GM13977 (cell line): Measurements from ENCODE around the gene RCAN1.

Experiments used
- DNase-seq: peaks from one replicate; pipeline ENCODE4 v3.0.0; 2012; ENCODE audit warnings: low spot score
- CTCF ChIP-seq: IDR thresholded peaks from 2 replicates; pipeline ENCODE4 v1.5.1; 2012; ENCODE audit warnings: mild to moderate bottlenecking, control low read depth; ENCODE audit not compliant: insufficient read depth; ENCODE audit errors: extremely low read depth, missing control alignments
- in situ Hi-C: fragments of 300-500 bp; cut with MboI; formaldehyde crosslinking; loops from one replicate; pipeline ENCODE4 v1.12.0; 2022; ENCODE audit warnings: low sequenced_read_pairs, low pct_unique_long_range_greater_than_20kb, mixed read lengths, inconsistent platforms; ENCODE audit not compliant: unreplicated experiment

The RCAN1 gene

GRCh38 chr21:34545079-34545884, 69.6 kb downstream of the RCAN1 start:
- no peak for TF ChIP-seq CTCF
- peak; percentile 73 for DNase-seq
- in situ Hi-C loops: no loop called here

GRCh38 chr21:34544032-34544496, 70.8 kb downstream of the RCAN1 start:
- peak; percentile 39 for TF ChIP-seq CTCF
- DNase-seq: no peak
- in situ Hi-C loops: no loop called here

- no peak for DNase-seq
- TF ChIP-seq CTCF: no peak
- in situ Hi-C loops: no loop called here
These were observed 71.9 kb downstream of the RCAN1 start for GRCh38 chr21:34543017-34543416.

DNA sequence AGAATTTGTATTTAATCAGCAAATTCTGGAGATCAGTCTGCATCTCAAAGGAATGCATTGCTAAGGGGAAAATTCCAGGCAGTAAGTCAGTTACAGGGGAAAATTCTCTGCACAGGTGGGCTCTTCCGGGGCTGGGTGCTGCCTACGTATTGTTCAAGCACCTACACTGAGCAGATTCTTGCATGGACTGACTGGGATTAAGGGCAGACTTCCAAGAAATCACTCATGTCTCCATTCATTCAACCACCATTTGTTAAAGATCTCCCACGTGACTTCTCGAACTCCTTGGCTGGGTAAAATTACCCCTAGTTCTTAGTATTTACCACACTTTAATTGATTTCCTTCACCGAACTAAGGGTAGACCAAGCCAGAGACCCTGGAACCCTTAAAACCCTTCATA, 74.7 kb downstream of the RCAN1 start:
- no peak for TF ChIP-seq CTCF
- in situ Hi-C loops: no loop called here
- DNase-seq: no peak

DNA sequence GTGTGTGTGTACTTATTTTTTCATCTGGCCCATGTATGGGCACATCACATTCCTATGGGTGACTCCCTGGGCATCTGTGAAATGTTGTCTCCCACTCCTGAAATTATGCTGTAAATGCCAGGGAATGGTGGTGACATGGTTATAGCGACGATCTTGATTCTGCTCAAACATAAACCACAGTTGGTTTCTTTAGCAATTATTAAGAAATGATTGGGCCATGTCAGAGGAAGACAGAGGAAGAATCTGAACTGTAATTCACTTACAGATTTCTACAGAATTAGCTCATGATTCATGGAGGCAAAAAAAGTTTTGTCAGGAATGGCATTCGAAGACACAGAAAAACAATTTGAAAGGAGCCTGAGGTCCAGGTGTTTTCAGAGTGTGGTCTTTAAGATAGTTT, 77.1 kb downstream of the RCAN1 start:
- no peak for TF ChIP-seq CTCF
- DNase-seq: no peak
- in situ Hi-C loops: no loop called here

DNA sequence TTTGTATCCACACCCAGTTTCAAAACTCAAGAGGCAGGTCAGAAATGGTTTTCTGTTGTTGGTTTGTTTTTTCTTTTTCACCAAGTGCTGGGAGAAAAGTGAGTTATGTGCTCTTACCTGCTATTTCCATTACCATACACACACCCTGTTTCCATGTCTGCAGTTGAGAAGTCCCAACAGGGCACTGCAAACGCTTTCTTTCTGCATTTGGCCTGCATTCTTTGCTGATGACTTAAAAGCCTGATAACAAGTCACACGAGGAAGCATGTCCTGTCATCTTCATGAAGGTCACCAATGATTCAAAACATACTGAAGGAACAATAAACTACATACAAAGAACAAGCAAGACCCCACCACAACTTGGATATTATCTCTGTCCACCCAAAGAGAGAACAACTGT, 78.1 kb downstream of the RCAN1 start:
- in situ Hi-C loops: no loop called here
- DNase-seq: no peak
- TF ChIP-seq CTCF: no peak
